ENCODE measurements around the gene THSD7A.

THSD7A gene

GRCh38 chr7:11648980-11649379 lies 183.0 kb downstream of the THSD7A start:
- no peak for DNase-seq (ENCODE audit: insufficient read length, low spot score)
- FAIRE-seq: no peak

DNA sequence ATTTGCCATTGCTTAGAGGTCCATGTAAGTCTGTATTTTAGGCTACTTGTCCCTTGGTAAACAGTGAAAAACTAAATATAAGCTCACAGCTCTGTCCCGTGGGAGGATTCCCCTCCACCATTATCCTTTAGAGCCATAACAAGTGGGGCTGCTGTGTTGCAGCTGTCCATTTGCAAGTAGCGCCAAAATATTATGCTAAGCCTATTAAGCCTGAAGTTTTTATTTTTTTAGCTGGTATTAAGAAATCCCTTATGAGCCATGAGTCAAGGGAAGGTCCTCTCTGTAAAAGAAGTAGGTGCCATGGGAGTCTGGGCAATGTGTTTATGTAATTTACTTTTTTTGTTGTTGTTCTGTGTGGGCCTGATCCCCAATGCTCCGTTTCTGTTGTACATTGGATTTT lies 183.9 kb downstream of the THSD7A start:
- FAIRE-seq (no peak), DNase-seq (ENCODE audit: insufficient read length, low spot score) (no peak)

DNA sequence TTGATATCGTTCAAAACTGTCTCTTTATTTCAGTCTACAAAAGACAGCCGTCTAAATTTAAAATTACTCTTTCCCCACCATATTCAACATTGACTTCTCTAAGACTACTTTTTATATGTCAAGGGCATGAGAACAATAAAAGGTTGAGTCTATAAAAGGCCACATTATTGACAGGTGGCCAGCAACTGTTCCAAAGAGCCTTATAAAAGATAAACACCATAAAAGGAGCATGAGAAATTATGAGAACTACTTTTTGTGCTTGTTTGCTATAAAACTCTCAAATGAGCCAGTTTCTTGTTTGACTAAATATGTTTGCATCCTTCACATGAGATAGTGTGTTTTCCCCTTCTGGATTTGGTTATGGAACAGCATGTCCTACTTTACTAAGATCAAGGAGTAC lies 189.2 kb downstream of the THSD7A start:
- DNase-seq (ENCODE audit: insufficient read length, low spot score) (no peak), FAIRE-seq (no peak)

- DNase-seq (ENCODE audit: insufficient read length, low spot score): no peak
- FAIRE-seq: no peak
Observed at GRCh38 chr7:11642276-11642675, 189.7 kb downstream of the THSD7A start.

DNA sequence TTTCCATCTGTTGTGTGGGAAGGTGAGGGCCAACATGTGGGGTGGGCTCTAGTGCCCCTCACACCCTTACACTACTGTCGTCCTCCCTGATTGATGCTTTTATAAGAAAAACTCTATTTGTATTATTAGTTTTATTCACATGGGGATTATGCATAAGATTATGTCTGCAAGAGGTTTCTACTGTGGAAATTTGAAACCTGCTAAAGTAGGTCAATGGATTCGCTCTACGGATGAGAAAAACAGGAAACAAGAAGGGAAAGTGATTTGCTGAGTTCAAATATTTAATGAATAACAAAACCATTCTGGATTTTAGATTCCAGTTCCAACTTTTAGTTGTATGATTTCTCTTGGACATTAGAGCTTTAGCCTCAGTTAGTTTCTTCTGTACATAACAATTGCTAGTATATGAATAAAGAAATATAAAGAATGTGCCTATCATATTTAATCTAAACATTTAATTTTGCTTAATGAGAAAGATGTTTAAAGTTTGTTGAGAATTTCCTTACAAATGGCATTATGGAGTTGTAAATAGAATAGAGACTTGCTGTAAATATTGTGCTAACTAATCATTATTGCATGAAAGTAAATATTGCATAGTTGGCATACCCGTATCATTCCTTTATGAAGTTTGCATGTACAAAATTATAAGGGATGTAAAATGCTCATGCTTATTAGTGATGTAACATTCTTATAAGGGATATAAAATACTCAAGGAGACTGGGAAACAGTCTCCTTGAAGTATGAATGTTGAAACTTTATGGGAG lies 193.8 kb downstream of the THSD7A start:
- no peak for DNase-seq (ENCODE audit: insufficient read length, low spot score)
- no peak for FAIRE-seq

DNA sequence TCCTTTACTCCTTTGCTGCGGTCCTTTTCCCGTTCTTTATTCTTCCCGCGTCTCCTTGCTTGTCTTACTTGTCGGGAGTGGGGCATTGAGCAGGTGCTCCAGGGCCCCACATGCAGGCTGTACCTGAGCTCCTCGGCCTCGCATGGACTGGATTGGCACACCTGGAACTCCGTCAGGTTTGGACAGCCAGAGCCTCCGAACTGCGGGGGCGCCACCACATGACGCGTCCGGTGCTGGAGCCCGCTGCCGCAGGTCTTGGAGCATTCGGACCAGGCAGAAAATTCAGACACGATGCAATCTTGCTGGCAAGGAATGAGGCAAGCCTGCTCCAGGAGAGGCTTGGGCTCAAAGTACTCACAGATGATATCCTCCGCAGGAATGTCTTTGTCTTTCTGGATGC lies 195.7 kb downstream of the THSD7A start:
- DNase-seq (ENCODE audit: insufficient read length, low spot score): no peak
- FAIRE-seq: no peak

DNA sequence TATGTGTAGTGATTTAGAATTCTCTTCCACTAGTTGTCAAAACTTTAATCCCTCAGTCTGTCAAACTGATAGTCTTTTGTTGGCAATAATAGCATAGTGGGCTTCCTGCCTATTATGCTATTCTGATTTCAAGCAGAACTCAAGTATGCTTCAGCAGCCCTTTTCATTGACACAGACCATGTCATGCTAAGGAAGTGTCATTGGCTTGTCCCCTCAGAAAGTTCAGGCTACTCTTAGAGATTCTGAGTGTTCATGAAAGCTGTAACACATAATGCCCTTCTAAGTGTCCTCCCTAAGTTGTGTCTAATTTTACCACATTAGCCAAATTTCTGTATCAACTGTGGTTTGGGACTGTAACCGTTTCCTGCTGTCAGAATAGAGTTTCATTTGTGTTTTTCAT lies 198.7 kb downstream of the THSD7A start:
- DNase-seq (ENCODE audit: insufficient read length, low spot score) (no peak), FAIRE-seq (no peak)

- DNase-seq (ENCODE audit: insufficient read length, low spot score) (no peak), FAIRE-seq (no peak)
Observed at GRCh38 chr7:11630355-11630754, 201.6 kb downstream of the THSD7A start.

DNA sequence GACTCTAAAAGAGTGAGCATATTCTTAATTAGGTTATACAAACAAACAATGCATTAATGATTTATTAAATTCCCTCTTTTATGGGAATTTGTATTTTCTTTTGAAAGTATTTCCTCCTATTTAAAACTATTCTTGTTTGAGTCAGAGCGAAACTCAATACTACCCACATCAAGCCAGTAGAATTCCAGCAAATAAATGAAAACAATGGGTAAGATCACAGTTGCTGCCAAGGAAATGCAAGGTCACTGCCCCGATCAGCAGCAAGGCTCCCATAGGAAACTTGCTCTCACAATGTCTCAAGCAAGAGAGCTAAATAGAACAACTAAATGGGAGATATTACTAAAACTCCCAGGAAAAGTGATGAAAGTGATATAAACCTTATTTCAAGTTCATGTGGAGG lies 206.3 kb downstream of the THSD7A start:
- no peak for FAIRE-seq

DNA sequence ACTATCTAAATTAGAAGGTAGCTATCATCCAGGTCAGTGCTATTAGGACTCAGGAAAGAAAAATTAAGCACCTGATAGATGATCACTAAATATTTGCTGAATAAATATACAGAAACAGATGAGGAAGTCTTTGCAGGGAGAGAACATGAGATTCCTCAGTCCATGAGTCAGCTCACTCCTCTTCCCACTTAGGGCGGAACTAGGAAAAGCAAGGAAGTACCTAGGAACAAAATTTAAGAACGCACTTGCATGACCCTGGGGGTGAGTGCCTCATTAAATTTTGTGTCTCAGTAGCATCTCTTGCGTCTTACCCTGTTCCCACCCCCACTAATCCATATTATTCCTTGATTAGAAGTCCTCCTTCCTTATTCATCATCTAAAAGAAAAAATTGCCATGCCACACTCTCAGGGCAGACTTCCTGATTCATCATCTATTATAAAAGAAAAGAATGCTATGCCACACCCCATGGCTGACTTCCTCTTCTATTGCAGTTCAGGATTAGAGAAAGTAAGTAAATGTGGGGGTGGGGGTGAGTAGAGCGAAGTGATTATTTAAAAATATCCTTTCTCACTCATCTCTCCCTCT lies 208.8 kb downstream of the THSD7A start:
- FAIRE-seq (no peak), DNase-seq (ENCODE audit: insufficient read length, low spot score) (no peak)

More for the DNA sequence above, 206.3 kb downstream of the THSD7A start:
- no peak for DNase-seq (ENCODE audit: insufficient read length, low spot score)

- FAIRE-seq (no peak), DNase-seq (ENCODE audit: insufficient read length, low spot score) (no peak)
Observed at GRCh38 chr7:11620406-11621253, 211.4 kb downstream of the THSD7A start.

- no peak for FAIRE-seq
- no peak for DNase-seq (ENCODE audit: insufficient read length, low spot score)
Observed at GRCh38 chr7:11616466-11616865, 215.5 kb downstream of the THSD7A start.

- no peak for FAIRE-seq
- DNase-seq (ENCODE audit: insufficient read length, low spot score): no peak
Observed at GRCh38 chr7:11615174-11615573, 216.8 kb downstream of the THSD7A start.

- FAIRE-seq (no peak), DNase-seq (ENCODE audit: insufficient read length, low spot score) (no peak)
Observed at GRCh38 chr7:11613292-11613930, 218.6 kb downstream of the THSD7A start.

DNA sequence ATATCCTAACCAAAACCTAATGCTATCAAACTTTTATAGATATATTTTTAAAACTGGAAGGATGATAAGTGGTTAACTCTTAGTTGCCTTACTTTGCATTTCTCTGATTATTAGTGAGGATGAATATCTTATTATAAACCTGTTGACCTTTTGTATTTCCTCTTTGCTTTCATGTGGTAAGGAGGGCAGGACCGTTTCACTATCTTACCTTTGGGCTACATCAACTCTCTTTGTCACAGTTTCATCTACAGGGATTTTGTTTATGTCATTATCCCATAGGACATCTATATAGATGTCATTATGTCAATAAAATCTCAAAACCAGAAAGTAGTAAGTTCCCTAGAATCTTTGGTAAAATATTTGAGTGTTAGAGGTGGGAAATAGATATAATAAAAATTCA lies 219.3 kb downstream of the THSD7A start:
- DNase-seq (ENCODE audit: insufficient read length, low spot score): no peak
- FAIRE-seq: no peak

- DNase-seq (ENCODE audit: insufficient read length, low spot score): no peak
- no peak for FAIRE-seq
Observed at GRCh38 chr7:11609096-11609670, 222.8 kb downstream of the THSD7A start.

- no peak for FAIRE-seq
- DNase-seq (ENCODE audit: insufficient read length, low spot score): no peak
Observed at GRCh38 chr7:11607686-11608085, 224.3 kb downstream of the THSD7A start.

DNA sequence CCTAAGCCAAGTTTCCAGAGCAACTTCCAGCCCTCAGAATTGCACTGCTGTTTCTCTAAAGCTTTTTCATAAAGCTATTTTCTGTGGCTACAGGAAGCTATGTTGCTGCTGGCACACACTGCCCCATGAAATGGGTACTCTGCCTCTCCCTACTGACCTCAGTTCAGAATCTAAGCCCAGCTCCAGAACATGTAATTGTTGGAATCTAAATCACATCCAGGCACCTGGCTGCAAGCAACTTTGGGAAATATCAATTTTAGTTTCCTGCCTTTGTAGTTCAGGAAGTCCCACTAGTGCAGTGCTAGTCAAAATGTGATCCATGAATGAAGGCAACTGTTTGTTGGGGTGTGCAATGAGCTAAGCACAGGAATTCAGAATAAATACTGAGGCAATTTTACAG lies 226.2 kb downstream of the THSD7A start:
- DNase-seq (ENCODE audit: insufficient read length, low spot score): no peak
- FAIRE-seq: no peak

DNA sequence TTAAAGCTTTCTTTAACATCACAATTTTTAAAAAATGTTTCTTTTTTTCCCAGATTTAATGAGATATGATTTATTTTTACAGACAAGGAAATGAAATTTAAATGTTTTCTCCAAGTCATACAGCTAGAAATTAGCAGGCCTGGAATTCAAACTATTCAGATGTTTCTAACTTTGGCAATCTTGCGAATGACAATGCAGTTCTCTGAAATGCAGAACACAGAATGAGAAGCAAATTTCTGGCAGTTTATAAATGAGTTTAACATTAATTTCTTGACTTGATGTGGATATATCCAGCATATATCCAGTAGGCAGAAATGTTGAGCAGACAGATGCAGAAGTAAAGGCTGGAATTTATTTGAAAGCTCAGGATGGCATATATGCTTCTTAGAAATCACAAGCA lies 227.5 kb downstream of the THSD7A start:
- FAIRE-seq: no peak

DNA sequence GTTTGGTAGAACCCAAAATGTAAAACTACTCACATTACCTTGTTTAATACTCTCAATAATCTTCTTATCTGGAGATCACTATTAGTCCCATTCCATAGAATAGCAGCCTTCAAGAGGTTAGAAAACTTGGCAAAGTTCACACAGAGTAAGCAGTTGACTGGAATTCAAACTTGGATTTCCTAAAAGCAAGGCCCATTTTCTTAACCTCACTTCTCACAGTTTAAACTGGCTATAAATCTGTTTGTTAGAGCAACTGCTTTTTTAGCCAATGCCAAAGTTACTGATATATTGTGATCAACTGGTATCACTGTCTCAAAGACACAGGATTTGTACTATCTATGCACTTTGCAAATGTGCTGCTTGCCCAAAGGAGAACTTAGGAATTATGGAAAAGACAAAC lies 230.2 kb downstream of the THSD7A start:
- no peak for DNase-seq (ENCODE audit: insufficient read length, low spot score)
- FAIRE-seq: no peak

More for the DNA sequence above, 227.5 kb downstream of the THSD7A start:
- no peak for DNase-seq (ENCODE audit: insufficient read length, low spot score)

DNA sequence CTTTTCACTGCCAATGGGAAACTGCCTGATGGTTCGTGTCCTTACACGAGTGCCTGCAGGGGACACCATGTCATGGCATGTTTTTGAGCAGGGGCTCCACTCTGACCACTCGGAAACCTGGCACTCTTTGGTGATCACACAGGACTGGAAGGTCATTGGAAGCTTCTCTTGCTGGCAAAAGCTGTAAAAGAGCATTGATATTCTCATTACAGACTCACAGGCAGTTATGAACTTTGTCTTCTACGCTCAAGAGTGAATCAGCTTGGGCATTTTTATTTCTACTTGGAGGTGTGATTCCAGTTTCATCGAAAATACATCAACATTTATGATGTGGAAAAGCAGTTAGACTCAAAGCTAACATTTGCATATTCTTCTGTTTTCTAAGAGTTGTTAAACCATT lies 238.7 kb downstream of the THSD7A start:
- DNase-seq (ENCODE audit: insufficient read length, low spot score) (no peak), FAIRE-seq (no peak)

Data from GM19239 (cell line).